Natural killer cell (primary cell): ENCODE results near the gene STUM. TPM values are rescaled to one million over a fixed set of nuclear protein-coding genes. Genes with fewer than 3 reads are reported as not detected.
A peak's percentile ranks its signal among the peaks of the same experiment; 100 is the strongest.

ENCODE experiments used
- ATAC-seq, 3 donors: fragments of 150-1000 bp in 2 of 3; fragments of 200-7000 bp in 1 of 3; cut with Tn5 transposase; 1 replicate in 1 of 3; 2 replicates in 2 of 3; pipeline ENCODE4 v1.10.0; 2021; ENCODE audit warnings: mild to moderate bottlenecking in 2 of 3, moderate library complexity in 2 of 3
- DNase-seq, 2 donors: peaks; one replicate each; pipeline versions ENCODE4 v3.0.0 to v3.0.0-alpha.2; 2013 to 2021; ENCODE audit warnings: mixed read lengths in 1 of 2
- H3K27ac ChIP-seq: one replicate; pipeline ENCODE4 v1.5.1; 2013; ENCODE audit warnings: mild to moderate bottlenecking, low read length
- H3K27me3 ChIP-seq: one replicate; pipeline ENCODE4 v1.6.1; 2013; ENCODE audit warnings: low read length; ENCODE audit not compliant: control insufficient read depth, insufficient read depth
- H3K36me3 ChIP-seq: one replicate; pipeline ENCODE4 v1.6.1; 2013; ENCODE audit warnings: low read length; ENCODE audit not compliant: control insufficient read depth, insufficient read depth
- H3K4me1 ChIP-seq: one replicate; pipeline ENCODE4 v1.6.1; 2013; ENCODE audit warnings: low read length; ENCODE audit not compliant: control insufficient read depth, insufficient read depth
- H3K4me3 ChIP-seq: one replicate; pipeline ENCODE4 v1.5.1; 2013; ENCODE audit warnings: low read length
- H3K9me3 ChIP-seq: one replicate; pipeline ENCODE4 v1.6.1; 2013; ENCODE audit warnings: low read length; ENCODE audit not compliant: control insufficient read depth, insufficient read depth
- H3K27ac Mint-ChIP-seq, 2 donors: one replicate each; pipeline ENCODE4 v1.8.0; 2022; ENCODE audit warnings: mild to moderate bottlenecking in 2 of 2, mixed read lengths in 2 of 2, moderate library complexity in 1 of 2
- H3K27me3 Mint-ChIP-seq, 2 donors: one replicate each; pipeline ENCODE4 v1.8.0; 2022; ENCODE audit warnings: low read depth in 2 of 2, mixed read lengths in 2 of 2
- H3K36me3 Mint-ChIP-seq: one replicate; pipeline ENCODE4 v1.8.0; 2022; ENCODE audit warnings: mixed read lengths
- H3K4me1 Mint-ChIP-seq, 2 donors: one replicate each; pipeline ENCODE4 v1.8.0; 2022; ENCODE audit warnings: mixed read lengths in 2 of 2
- H3K4me3 Mint-ChIP-seq: one replicate; pipeline ENCODE4 v1.8.0; 2022; ENCODE audit warnings: mild to moderate bottlenecking, moderate library complexity, mixed read lengths
- H3K9me3 Mint-ChIP-seq, 2 donors: one replicate each; pipeline ENCODE4 v1.8.0; 2022; ENCODE audit warnings: mixed read lengths in 2 of 2
- WGBS: methylation state at CpG from one replicate; pipeline ENCODE4 v1.1.7; 2013; ENCODE audit warnings: missing lambda C conversion rate; ENCODE audit not compliant: insufficient coverage; 5-methylcytosine and 5-hydroxymethylcytosine counted together
- intact Hi-C: fragments of 100-400 bp; cut with micrococcal nuclease; formaldehyde crosslinking; loops from one replicate; pipeline ENCODE4 v1.14.2; 2022
- total RNA-seq, 4 donors: library from RNA; stranded (reverse); fragments of 120-200 nt in 1 of 4; gene quantifications; one replicate each; pipeline versions ENCODE4 v1.2.3 to v1.2.4, GENCODE V29; 2013 to 2022
- TF ChIP-seq, protein P1 (sequence below): fragments of 200-600 bp; IDR thresholded peaks from one replicate; pipeline ENCODE4 v1.8.0; 2022; ENCODE audit warnings: antibody characterized with exemption

STUM gene
- total RNA-seq, 3 donors from 2014 or later (not counting 1 experiment from before 2014, with no cell fraction given): not detected

DNA sequence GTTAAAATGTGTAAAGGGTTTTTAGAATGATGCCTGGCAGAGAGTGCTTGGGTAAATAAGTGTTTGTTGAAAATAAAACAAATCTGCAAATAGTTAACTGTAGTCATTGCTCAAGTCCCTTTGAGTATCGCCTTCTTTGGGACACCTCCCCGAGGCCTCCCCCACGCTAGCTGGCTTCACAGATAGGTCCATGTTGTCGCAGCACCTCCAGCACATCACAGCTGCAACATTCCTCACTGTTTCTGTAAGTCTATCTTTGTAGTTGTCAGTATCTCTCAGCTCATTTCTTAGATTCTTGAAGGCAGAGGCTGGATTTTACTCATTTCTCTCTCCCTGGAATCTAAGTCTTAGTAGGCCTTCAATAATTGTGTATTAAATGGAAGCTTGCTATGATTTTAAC, 1.6 kb upstream of the STUM start:
- no peaks in the 10 kb centered on the region for H3K36me3 ChIP-seq
- TF ChIP-seq, protein P1, sequence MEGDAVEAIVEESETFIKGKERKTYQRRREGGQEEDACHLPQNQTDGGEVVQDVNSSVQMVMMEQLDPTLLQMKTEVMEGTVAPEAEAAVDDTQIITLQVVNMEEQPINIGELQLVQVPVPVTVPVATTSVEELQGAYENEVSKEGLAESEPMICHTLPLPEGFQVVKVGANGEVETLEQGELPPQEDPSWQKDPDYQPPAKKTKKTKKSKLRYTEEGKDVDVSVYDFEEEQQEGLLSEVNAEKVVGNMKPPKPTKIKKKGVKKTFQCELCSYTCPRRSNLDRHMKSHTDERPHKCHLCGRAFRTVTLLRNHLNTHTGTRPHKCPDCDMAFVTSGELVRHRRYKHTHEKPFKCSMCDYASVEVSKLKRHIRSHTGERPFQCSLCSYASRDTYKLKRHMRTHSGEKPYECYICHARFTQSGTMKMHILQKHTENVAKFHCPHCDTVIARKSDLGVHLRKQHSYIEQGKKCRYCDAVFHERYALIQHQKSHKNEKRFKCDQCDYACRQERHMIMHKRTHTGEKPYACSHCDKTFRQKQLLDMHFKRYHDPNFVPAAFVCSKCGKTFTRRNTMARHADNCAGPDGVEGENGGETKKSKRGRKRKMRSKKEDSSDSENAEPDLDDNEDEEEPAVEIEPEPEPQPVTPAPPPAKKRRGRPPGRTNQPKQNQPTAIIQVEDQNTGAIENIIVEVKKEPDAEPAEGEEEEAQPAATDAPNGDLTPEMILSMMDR: no peak
- no peaks in the 10 kb centered on the region for H3K36me3 Mint-ChIP-seq
- H3K4me1 ChIP-seq: peaks cover 25% of the 10 kb centered on the region
- no peaks in the 10 kb centered on the region for H3K9me3 ChIP-seq
- H3K27ac ChIP-seq: no peak overlapping the region
- peaks cover 29% of the 10 kb centered on the region for H3K27me3 ChIP-seq
- no peak overlapping the region for H3K4me3 ChIP-seq
- peaks cover 6 to 17% of the 10 kb centered on the region in 2 donors for H3K4me1 Mint-ChIP-seq
- H3K27me3 Mint-ChIP-seq: peaks cover 37 to 45% of the 10 kb centered on the region in 2 donors
- no peaks in the 10 kb centered on the region for H3K9me3 Mint-ChIP-seq
- H3K27ac Mint-ChIP-seq: no peak overlapping the region
- WGBS: 97% methylated on average over 4 of the region's 4 CpGs
- H3K4me3 Mint-ChIP-seq: no peak overlapping the region
- intact Hi-C loops: loop anchor here (2.0 to 5.0 kb wide), 2 partner anchors 62 to 280 kb away; no protein-coding TSS in a partner anchor
- ATAC-seq (no peak), DNase-seq (no peak)

DNA sequence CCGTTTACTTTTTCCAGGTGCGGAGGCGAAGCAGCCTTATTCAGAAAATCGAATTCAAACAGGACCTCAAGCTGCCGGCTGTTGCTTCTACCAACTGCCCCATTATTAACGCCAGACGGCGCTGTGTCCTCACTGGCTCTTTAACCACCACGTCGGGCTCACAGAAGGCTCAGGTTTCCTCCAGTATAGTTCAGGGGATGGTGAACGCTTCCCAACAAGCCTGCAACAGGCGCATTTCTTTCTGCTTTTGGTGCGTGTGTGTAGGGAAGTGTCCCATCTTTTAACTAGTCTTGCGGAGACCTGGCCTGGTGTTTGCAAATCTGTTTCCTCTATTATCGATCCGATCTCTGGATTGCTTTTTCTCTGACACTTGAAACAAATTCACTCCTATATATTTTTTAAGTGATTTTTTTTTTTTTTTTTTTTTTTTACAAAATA, 791 bp upstream of the STUM start:
- no peak overlapping the region for H3K27ac ChIP-seq
- no peaks in the 10 kb centered on the region for H3K9me3 Mint-ChIP-seq
- TF ChIP-seq, protein P1: peak; percentile 62
- H3K9me3 ChIP-seq: no peaks in the 10 kb centered on the region
- 8% methylated on average over 13 of the region's 16 CpGs for WGBS
- H3K4me3 Mint-ChIP-seq: peak overlapping the region; percentile 56
- intact Hi-C loops: loop anchor here (2.0 to 5.0 kb wide), 2 partner anchors 61 to 280 kb away; no protein-coding TSS in a partner anchor
- DNase-seq (peak; percentile 45 to 80), ATAC-seq (peak; percentile 68 to 81 (median 75))
- H3K27me3 Mint-ChIP-seq: peaks cover 42 to 51% of the 10 kb centered on the region in 2 donors
- peaks cover 6 to 17% of the 10 kb centered on the region in 2 donors for H3K4me1 Mint-ChIP-seq
- H3K36me3 Mint-ChIP-seq: no peaks in the 10 kb centered on the region
- H3K4me3 ChIP-seq: no peak overlapping the region
- H3K4me1 ChIP-seq: peaks cover 25% of the 10 kb centered on the region
- no peak overlapping the region for H3K27ac Mint-ChIP-seq
- no peaks in the 10 kb centered on the region for H3K36me3 ChIP-seq
- H3K27me3 ChIP-seq: peaks cover 29% of the 10 kb centered on the region

DNA sequence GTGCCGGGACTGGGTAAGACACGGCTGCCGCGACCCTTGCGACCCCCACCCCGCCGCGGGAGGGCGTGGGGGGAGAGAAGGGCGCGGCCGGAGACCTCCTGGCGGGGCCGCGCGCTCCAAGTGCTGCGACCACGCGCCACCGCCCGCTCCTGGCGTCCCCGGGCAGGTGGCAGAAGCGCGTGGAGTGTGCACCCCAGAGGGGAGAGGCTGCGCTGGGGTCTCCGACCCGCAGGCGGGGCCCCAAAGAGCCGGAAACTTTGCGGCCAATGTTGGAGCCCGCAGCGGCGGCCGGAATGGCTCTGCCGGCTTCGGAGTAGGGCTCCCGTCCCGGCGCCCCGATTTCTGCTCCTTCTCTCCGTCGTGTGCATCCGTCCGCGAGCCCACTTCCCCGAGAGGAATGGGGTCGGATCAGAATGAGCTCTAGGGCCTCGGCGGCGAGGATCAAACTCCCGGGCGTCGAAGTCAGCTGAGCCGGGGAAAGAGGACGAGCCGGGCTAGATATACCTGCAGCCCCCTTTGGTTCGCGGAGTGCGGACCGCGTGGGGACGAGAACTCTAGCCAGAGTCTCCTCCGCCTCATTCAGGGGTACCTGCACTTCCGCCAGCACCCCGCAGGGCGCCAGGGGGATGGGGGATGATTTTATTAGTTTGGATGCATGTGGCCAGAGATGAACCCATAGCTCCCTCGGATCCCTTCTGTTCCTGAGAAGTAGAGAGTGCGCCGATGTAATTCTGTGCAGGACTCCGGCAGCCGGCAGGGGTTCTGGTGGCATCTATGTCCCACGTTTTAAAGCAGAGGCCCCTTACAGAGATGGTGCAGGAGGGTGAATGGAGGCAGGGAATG, 751 bp downstream of the STUM start:
- H3K27me3 Mint-ChIP-seq: peaks cover 52 to 64% of the 10 kb centered on the region in 2 donors
- TF ChIP-seq, protein P1: no peak

More for the DNA sequence above, 751 bp downstream of the STUM start:
- no peaks in the 10 kb centered on the region for H3K36me3 Mint-ChIP-seq
- H3K27ac Mint-ChIP-seq: no peak overlapping the region
- DNase-seq (peak in 1 of 2 donors; percentile 26), ATAC-seq (peak in 1 of 3 donors; percentile 14)
- intact Hi-C loops: loop anchor here (5.0 kb wide), 1 partner anchor 278 kb away; no protein-coding TSS in a partner anchor
- Histone ChIP-seq H3K4me1 (peaks cover 25% of the 10 kb centered on the region), H3K9me3 (no peaks in the 10 kb centered on the region), H3K27ac (no peak overlapping the region), H3K27me3 (peaks cover 35% of the 10 kb centered on the region), H3K36me3 (no peaks in the 10 kb centered on the region), H3K4me3 (peak overlapping the region; percentile 22)
- under 1% methylated on average over 73 of the region's 73 CpGs for WGBS
- H3K9me3 Mint-ChIP-seq: no peaks in the 10 kb centered on the region
- H3K4me1 Mint-ChIP-seq: peaks cover 6 to 17% of the 10 kb centered on the region in 2 donors
- H3K4me3 Mint-ChIP-seq: peak overlapping the region; percentile 29
